ENCODE data around the gene BMP2K.

The BMP2K gene

GRCh38 chr4:78772526-78773091, 3.5 kb upstream of the BMP2K start:
- in situ Hi-C loops (cut with HindIII; ENCODE audit: low pct_ligation_motif_present, low sequenced_read_pairs) = no loop called here

GRCh38 chr4:78774417-78774816, 1.7 kb upstream of the BMP2K start:
- no peak for TF ChIP-seq CTCF (IDR thresholded peaks at IDR 0.05; ENCODE audit: low read depth, low read length, missing control alignments)
- Histone ChIP-seq H3K36me3 (replicated peaks) (no peaks in the 10 kb centered on the region), H3K4me3 (ENCODE audit: low read depth, low read length) (no peak overlapping the region), H3K27me3 (replicated peaks) (no peaks in the 10 kb centered on the region), H3K27ac (no peak overlapping the region)
- no peak for DNase-seq
- in situ Hi-C loops (cut with HindIII; ENCODE audit: low pct_ligation_motif_present, low sequenced_read_pairs) = no loop called here

More at GRCh38 chr4:78772526-78773091, 3.5 kb upstream of the BMP2K start:
- TF ChIP-seq CTCF (IDR thresholded peaks at IDR 0.05; ENCODE audit: low read depth, low read length, missing control alignments) = no peak
- no peaks in the 10 kb centered on the region for H3K36me3 ChIP-seq (replicated peaks)
- H3K27ac ChIP-seq = no peak overlapping the region
- H3K27me3 ChIP-seq (replicated peaks) = no peaks in the 10 kb centered on the region
- no peak overlapping the region for H3K4me3 ChIP-seq (ENCODE audit: low read depth, low read length)
- DNase-seq = no peak

- no peak for TF ChIP-seq CTCF (IDR thresholded peaks at IDR 0.05; ENCODE audit: low read depth, low read length, missing control alignments)
- peak overlapping the region; percentile 72 for H3K4me3 ChIP-seq (ENCODE audit: low read depth, low read length)
- peak overlapping the region; percentile 97 for H3K27ac ChIP-seq
- in situ Hi-C loops (cut with HindIII; ENCODE audit: low pct_ligation_motif_present, low sequenced_read_pairs) = no loop called here
- no peaks in the 10 kb centered on the region for H3K27me3 ChIP-seq (replicated peaks)
- H3K36me3 ChIP-seq (replicated peaks) = no peaks in the 10 kb centered on the region
- DNase-seq = peak; percentile 68
Observed at GRCh38 chr4:78775303-78776078, 659 bp upstream of the BMP2K start.

GRCh38 chr4:78776729-78777575, 802 bp downstream of the BMP2K start:
- no peak for TF ChIP-seq CTCF (IDR thresholded peaks at IDR 0.05; ENCODE audit: low read depth, low read length, missing control alignments)
- Histone ChIP-seq H3K27me3 (replicated peaks) (no peaks in the 10 kb centered on the region), H3K27ac (peak overlapping the region; percentile 18), H3K4me3 (ENCODE audit: low read depth, low read length) (peak overlapping the region; percentile 72), H3K36me3 (replicated peaks) (no peaks in the 10 kb centered on the region)
- in situ Hi-C loops (cut with HindIII; ENCODE audit: low pct_ligation_motif_present, low sequenced_read_pairs) = no loop called here
- DNase-seq = peak; percentile 51

GRCh38 chr4:78777576-78777940, 1.4 kb downstream of the BMP2K start:
- Histone ChIP-seq H3K4me3 (ENCODE audit: low read depth, low read length) (peak overlapping the region; percentile 72), H3K36me3 (replicated peaks) (no peaks in the 10 kb centered on the region), H3K27me3 (replicated peaks) (no peaks in the 10 kb centered on the region), H3K27ac (no peak overlapping the region)
- in situ Hi-C loops (cut with HindIII; ENCODE audit: low pct_ligation_motif_present, low sequenced_read_pairs) = no loop called here
- TF ChIP-seq CTCF (IDR thresholded peaks at IDR 0.05; ENCODE audit: low read depth, low read length, missing control alignments) = no peak
- no peak for DNase-seq

Measured in brain microvascular endothelial cell (primary cell).